ENCODE results near the gene MXRA8.

Gene MXRA8

GRCh38 chr1:1310476-1311053 is 47.8 kb downstream of the MXRA8 start:
- in situ Hi-C loops (cut with MboI; ENCODE audit: low sequenced_read_pairs) = no loop called here

- in situ Hi-C loops (cut with MboI; ENCODE audit: low sequenced_read_pairs) = no loop called here
Observed at GRCh38 chr1:1310109-1310385, 48.3 kb downstream of the MXRA8 start.

- in situ Hi-C loops (cut with MboI; ENCODE audit: low sequenced_read_pairs) = no loop called here
Observed at GRCh38 chr1:1309251-1310108, 48.9 kb downstream of the MXRA8 start.

- in situ Hi-C loops (cut with MboI; ENCODE audit: low sequenced_read_pairs) = no loop called here
Observed at GRCh38 chr1:1308756-1309250, 49.6 kb downstream of the MXRA8 start.

GRCh38 chr1:1307923-1308755 is 50.2 kb downstream of the MXRA8 start, which contains the start of the genes ACAP3 and PUSL1:
ACAP3 (minus strand) TSS chr1:1307930; CDS start chr1:1307815, 115 bp downstream.
PUSL1 (plus strand) TSS chr1:1308597; CDS start chr1:1308644, 47 bp downstream.
- in situ Hi-C loops (cut with MboI; ENCODE audit: low sequenced_read_pairs) = no loop called here

- in situ Hi-C loops (cut with MboI; ENCODE audit: low sequenced_read_pairs) = no loop called here
Observed at GRCh38 chr1:1307261-1307922, 51.0 kb downstream of the MXRA8 start.

- in situ Hi-C loops (cut with MboI; ENCODE audit: low sequenced_read_pairs) = no loop called here
Observed at GRCh38 chr1:1306661-1307260, 51.6 kb downstream of the MXRA8 start.

- in situ Hi-C loops (cut with MboI; ENCODE audit: low sequenced_read_pairs) = no loop called here
Observed at GRCh38 chr1:1306070-1306660, 52.2 kb downstream of the MXRA8 start.

GRCh38 chr1:1305300-1306069 is 52.9 kb downstream of the MXRA8 start:
- in situ Hi-C loops (cut with MboI; ENCODE audit: low sequenced_read_pairs) = no loop called here

- in situ Hi-C loops (cut with MboI; ENCODE audit: low sequenced_read_pairs) = no loop called here
Observed at GRCh38 chr1:1304331-1305299, 53.7 kb downstream of the MXRA8 start.

GRCh38 chr1:1303736-1304135 is 54.6 kb downstream of the MXRA8 start:
- in situ Hi-C loops (cut with MboI; ENCODE audit: low sequenced_read_pairs) = no loop called here

- in situ Hi-C loops (cut with MboI; ENCODE audit: low sequenced_read_pairs) = no loop called here
Observed at GRCh38 chr1:1302951-1303509, 55.3 kb downstream of the MXRA8 start.

All from HL-60/S4 treated with retinoic acid at 250 ng/mL for 4 days and 3 days (cell line).